MM.1S (cell line): ENCODE data around the gene NRXN3.

ENCODE experiments used
- DNase-seq: peaks from one replicate; pipeline ENCODE4 v3.0.0-alpha.2; 2015
- H2AFZ ChIP-seq: fragments of 300-600 bp; sonication (generic); 2 replicates; pipeline ENCODE4 v1.6.0; 2016; ENCODE audit warnings: antibody characterized with exemption, low read length
- H3F3A ChIP-seq: fragments of 300-600 bp; sonication (generic); 2 replicates; pipeline ENCODE4 v1.6.1; 2016; ENCODE audit warnings: mild to moderate bottlenecking, antibody characterized with exemption, low read length, moderate library complexity, mixed read lengths; ENCODE audit not compliant: insufficient read depth
- H3K27ac ChIP-seq: fragments of 300-600 bp; sonication (generic); 2 replicates; pipeline ENCODE4 v1.5.1; 2016; ENCODE audit warnings: mild to moderate bottlenecking, low read length
- H3K27me3 ChIP-seq: fragments of 300-600 bp; sonication (generic); replicated peaks from 2 replicates; pipeline ENCODE4 v1.6.0; 2016; ENCODE audit warnings: low read length; ENCODE audit not compliant: insufficient read depth
- H3K36me3 ChIP-seq: fragments of 300-600 bp; sonication (generic); replicated peaks from 2 replicates; pipeline ENCODE4 v1.6.1; 2016; ENCODE audit warnings: mild to moderate bottlenecking, low read length, mixed read lengths; ENCODE audit not compliant: insufficient read depth
- H3K4me1 ChIP-seq: fragments of 300-600 bp; sonication (generic); 2 replicates; pipeline ENCODE4 v1.6.1; 2016; ENCODE audit warnings: low read length, mixed read lengths
- H3K4me2 ChIP-seq: fragments of 300-600 bp; sonication (generic); 2 replicates; pipeline ENCODE4 v1.6.0; 2016; ENCODE audit warnings: low read depth, low read length
- H3K4me3 ChIP-seq: fragments of 300-600 bp; sonication (generic); 2 replicates; pipeline ENCODE4 v1.5.1; 2016; ENCODE audit warnings: low read length, mixed read lengths
- H3K79me2 ChIP-seq: fragments of 300-600 bp; sonication (generic); 2 replicates; pipeline ENCODE4 v1.6.1; 2016; ENCODE audit warnings: mixed run types, low read length, mixed read lengths
- H3K9ac ChIP-seq: fragments of 300-600 bp; sonication (generic); 2 replicates; pipeline ENCODE4 v1.6.1; 2016; ENCODE audit warnings: low read length, mixed read lengths
- H3K9me2 ChIP-seq: fragments of 300-600 bp; sonication (generic); replicated peaks from 2 replicates; pipeline ENCODE4 v1.6.1; 2016; ENCODE audit warnings: mild to moderate bottlenecking, low read length, mixed read lengths; ENCODE audit not compliant: insufficient read depth
- H3K9me3 ChIP-seq: fragments of 300-600 bp; sonication (generic); replicated peaks from 2 replicates; pipeline ENCODE4 v1.6.1; 2016; ENCODE audit warnings: mild to moderate bottlenecking, low read length, mixed read lengths; ENCODE audit not compliant: insufficient read depth
- H4K20me1 ChIP-seq: fragments of 300-600 bp; sonication (generic); 2 replicates; pipeline ENCODE4 v1.6.1; 2016; ENCODE audit warnings: mild to moderate bottlenecking, low read length, moderate library complexity, mixed read lengths; ENCODE audit not compliant: insufficient read depth
- EZH2 ChIP-seq: fragments of 300-600 bp; sonication (generic); optimal IDR thresholded peaks from 2 replicates; pipeline ENCODE3; 2017; ENCODE audit warnings: low read depth, mild to moderate bottlenecking, antibody characterized with exemption, low read length, mixed read lengths
- EZH2phosphoT487 ChIP-seq: fragments of 300-600 bp; sonication (generic); IDR thresholded peaks from 2 replicates; pipeline ENCODE4 v1.6.1; 2018; ENCODE audit warnings: antibody characterized with exemption, low read length
- TF ChIP-seq, protein P1 (sequence below): fragments of 300-600 bp; sonication (generic); IDR thresholded peaks from 2 replicates; pipeline ENCODE4 v1.5.1; 2016; ENCODE audit warnings: antibody characterized with exemption, low read length, mixed read lengths

NRXN3 gene

GRCh38 chr14:78156196-78156595 is 14.0 kb upstream of the NRXN3 start:
- Histone ChIP-seq H2AFZ (no peak overlapping the region), H3K4me2 (no peak overlapping the region), H3K4me1 (no peaks in the 10 kb centered on the region), H3K4me3 (no peak overlapping the region), H3K9me3 (no peaks in the 10 kb centered on the region), H3K27ac (no peak overlapping the region), H3K9me2 (no peaks in the 10 kb centered on the region), H3K9ac (no peak overlapping the region), H3K79me2 (no peaks in the 10 kb centered on the region), H3K27me3 (no peaks in the 10 kb centered on the region), H4K20me1 (no peaks in the 10 kb centered on the region), H3F3A (no peaks in the 10 kb centered on the region), H3K36me3 (no peaks in the 10 kb centered on the region)
- no peak for DNase-seq
- TF ChIP-seq EZH2 (no peak), EZH2phosphoT487 (no peak)
- TF ChIP-seq, protein P1, sequence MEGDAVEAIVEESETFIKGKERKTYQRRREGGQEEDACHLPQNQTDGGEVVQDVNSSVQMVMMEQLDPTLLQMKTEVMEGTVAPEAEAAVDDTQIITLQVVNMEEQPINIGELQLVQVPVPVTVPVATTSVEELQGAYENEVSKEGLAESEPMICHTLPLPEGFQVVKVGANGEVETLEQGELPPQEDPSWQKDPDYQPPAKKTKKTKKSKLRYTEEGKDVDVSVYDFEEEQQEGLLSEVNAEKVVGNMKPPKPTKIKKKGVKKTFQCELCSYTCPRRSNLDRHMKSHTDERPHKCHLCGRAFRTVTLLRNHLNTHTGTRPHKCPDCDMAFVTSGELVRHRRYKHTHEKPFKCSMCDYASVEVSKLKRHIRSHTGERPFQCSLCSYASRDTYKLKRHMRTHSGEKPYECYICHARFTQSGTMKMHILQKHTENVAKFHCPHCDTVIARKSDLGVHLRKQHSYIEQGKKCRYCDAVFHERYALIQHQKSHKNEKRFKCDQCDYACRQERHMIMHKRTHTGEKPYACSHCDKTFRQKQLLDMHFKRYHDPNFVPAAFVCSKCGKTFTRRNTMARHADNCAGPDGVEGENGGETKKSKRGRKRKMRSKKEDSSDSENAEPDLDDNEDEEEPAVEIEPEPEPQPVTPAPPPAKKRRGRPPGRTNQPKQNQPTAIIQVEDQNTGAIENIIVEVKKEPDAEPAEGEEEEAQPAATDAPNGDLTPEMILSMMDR, result no peak

DNA sequence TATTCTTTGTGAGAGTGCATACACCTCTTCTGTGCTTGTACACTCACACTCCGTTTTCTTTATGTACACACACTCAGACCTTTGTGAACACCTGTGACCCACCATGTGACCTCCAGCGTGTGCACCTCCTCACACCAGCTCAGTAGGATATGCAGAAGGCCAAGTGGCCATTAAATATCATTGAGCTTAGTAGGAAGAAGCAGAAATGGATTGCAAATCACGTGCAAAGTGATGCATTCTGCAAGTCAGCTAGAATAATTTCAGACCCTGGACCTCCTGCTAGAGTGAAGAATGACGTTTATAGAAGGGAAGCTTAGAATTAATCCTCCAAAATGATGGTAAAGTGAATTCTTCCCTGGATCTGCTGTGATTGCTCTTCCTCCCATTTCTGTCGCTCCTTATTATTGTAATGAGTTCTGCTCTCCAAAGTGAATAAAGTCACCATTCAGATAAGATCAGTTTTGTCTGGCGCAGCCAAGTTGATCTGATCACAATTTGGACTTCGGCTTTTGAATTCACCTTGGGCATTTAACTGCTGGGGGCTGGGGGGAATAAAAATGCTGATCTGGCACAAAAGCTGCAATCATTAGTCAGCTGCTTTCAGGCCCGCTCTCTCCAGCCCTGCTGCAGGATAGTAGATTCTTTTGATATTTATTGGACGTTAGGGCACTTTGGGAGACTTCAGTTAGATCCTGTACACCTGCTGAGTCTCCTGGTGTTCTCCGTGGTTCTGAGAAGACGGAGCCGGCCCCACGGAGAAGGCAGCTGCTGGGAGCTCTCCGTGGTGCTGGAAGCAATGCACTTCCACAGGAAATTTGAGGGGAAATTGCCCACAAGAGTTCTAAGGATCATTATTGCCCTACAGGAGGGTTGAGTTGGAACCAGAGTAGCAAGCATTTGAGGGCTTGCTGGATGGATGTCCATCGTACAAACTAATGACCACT is 12.4 kb upstream of the NRXN3 start:
- no peak for TF ChIP-seq EZH2phosphoT487
- TF ChIP-seq EZH2, result no peak
- TF ChIP-seq, protein P1, result no peak
- Histone ChIP-seq H3K27ac (no peak overlapping the region), H3K4me2 (no peak overlapping the region), H3K4me1 (no peaks in the 10 kb centered on the region), H3K4me3 (no peak overlapping the region), H3K9ac (no peak overlapping the region), H2AFZ (no peak overlapping the region), H3K36me3 (no peaks in the 10 kb centered on the region), H3K9me3 (no peaks in the 10 kb centered on the region), H3K27me3 (no peaks in the 10 kb centered on the region), H3F3A (no peaks in the 10 kb centered on the region), H3K79me2 (no peaks in the 10 kb centered on the region), H4K20me1 (no peaks in the 10 kb centered on the region), H3K9me2 (no peaks in the 10 kb centered on the region)
- no peak for DNase-seq

DNA sequence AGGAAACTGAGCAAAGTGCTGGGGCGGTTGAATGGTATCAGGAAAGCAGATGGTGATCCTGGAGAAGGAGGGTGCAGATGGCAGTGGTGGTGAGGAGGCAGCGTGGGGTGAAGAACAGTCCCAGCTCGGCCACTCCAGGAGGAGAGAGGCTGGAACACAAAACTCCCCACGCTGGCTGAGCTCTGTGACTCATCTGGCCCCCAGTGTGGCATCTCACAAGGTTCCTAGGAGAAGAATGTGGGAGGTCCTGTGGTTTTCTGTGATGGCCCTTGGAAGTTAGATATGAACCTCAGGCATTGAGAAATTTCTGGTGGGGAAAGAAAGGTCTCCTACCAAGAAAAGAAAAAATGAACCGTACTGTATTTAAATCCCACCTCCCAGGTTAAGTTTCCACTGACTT is 8.0 kb upstream of the NRXN3 start:
- no peaks in the 10 kb centered on the region for H3K9me2 ChIP-seq
- no peaks in the 10 kb centered on the region for H3F3A ChIP-seq
- no peaks in the 10 kb centered on the region for H4K20me1 ChIP-seq
- no peaks in the 10 kb centered on the region for H3K27me3 ChIP-seq
- TF ChIP-seq EZH2phosphoT487 (no peak), EZH2 (no peak)
- TF ChIP-seq, protein P1, result no peak
- H3K36me3 ChIP-seq, result no peaks in the 10 kb centered on the region
- no peak for DNase-seq
- H3K4me1 ChIP-seq, result no peaks in the 10 kb centered on the region
- H3K9me3 ChIP-seq, result no peaks in the 10 kb centered on the region
- no peak overlapping the region for H3K27ac ChIP-seq
- H3K4me3 ChIP-seq, result no peak overlapping the region
- no peak overlapping the region for H2AFZ ChIP-seq
- H3K4me2 ChIP-seq, result no peak overlapping the region
- no peaks in the 10 kb centered on the region for H3K79me2 ChIP-seq
- no peak overlapping the region for H3K9ac ChIP-seq
